ENCODE results near the gene RXRB. TPM values are rescaled to one million over a fixed set of nuclear protein-coding genes. Genes with fewer than 3 reads are reported as not detected.

RXRB gene
- total and polyA plus RNA-seq, 2 of the 13 experiments (the other 11 are each of a cell fraction or from before 2014, with no cell fraction given): 26.7 to 55.7 TPM

DNA sequence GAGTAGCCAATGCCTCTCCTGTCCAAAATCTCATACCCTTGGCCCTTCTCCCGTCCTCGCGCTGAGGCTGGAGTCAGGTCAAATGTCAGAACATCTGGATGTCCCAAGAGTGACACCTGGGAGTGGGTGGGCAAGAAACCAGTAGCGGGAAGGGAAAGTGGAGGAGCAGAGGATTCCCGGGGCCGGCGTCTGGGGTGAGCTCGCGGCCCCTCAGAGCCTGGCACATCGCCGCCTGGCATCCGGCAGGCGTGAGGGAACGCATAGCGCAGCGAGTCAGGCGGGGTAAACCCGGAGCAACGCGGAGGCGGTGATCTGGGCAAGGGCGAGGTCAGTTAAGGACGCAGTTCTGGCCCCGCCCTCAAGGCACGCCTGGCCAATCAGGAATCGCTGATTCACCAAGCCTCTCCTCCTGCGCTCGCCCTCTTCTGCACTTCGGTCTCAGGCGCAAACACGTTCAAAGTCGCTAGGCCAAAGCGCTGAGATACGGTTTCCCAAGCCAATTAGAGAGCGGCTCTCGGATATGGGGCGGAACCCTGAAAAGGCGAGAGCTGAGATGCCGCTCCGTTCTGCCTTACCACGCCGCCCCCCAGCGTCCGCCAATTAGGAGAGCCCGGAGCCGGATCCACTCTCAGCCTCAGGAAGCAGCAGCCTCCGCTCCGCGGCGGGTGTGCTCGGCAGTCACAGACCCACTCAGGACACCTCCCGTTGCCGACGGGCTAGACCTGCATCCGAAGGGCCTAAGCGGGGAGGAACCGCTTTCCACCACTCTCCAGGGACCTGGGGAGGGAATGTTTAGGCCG is 48.7 kb upstream of the RXRB start (continued):
- TF ChIP-seq, protein P1, sequence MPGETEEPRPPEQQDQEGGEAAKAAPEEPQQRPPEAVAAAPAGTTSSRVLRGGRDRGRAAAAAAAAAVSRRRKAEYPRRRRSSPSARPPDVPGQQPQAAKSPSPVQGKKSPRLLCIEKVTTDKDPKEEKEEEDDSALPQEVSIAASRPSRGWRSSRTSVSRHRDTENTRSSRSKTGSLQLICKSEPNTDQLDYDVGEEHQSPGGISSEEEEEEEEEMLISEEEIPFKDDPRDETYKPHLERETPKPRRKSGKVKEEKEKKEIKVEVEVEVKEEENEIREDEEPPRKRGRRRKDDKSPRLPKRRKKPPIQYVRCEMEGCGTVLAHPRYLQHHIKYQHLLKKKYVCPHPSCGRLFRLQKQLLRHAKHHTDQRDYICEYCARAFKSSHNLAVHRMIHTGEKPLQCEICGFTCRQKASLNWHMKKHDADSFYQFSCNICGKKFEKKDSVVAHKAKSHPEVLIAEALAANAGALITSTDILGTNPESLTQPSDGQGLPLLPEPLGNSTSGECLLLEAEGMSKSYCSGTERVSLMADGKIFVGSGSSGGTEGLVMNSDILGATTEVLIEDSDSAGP (CRISPR knock-in tag; IDR thresholded peaks at IDR 0.05; ENCODE audit: borderline replicate concordance): peak; percentile 74
- TF ChIP-seq TBP (CRISPR knock-in tag; IDR thresholded peaks at IDR 0.05) (no peak; the same call in 1 of the 2 replicates), SAFB2 (CRISPR knock-in tag; IDR thresholded peaks at IDR 0.05; ENCODE audit: borderline replicate concordance, low read depth) (no peak; the same call in 1 of the 2 replicates), ZNF749 (CRISPR knock-in tag; IDR thresholded peaks at IDR 0.05; ENCODE audit: borderline replicate concordance) (0 out of 2 replicates have a peak, but pooled peaks have one; percentile 47), SP1 (IDR thresholded peaks at IDR 0.05) (no peak), SP1 (CRISPR knock-in tag; IDR thresholded peaks at IDR 0.05) (peak; percentile 93), PTBP1 (IDR thresholded peaks at IDR 0.05; ENCODE audit: low read depth, low read length, poor library complexity, severe bottlenecking) (peak; percentile 57), TP53 (CRISPR knock-in tag; conservative IDR thresholded peaks at IDR 0.05) (0 out of 2 replicates have a peak, but pooled peaks have one; percentile 64), FOXK2 (IDR thresholded peaks at IDR 0.05) (no peak), THAP11 (CRISPR knock-in tag; IDR thresholded peaks at IDR 0.05) (peak; percentile 76), EP300 (IDR thresholded peaks at IDR 0.05; ENCODE audit: low read depth in 2 of 2, low read length in 2 of 2) (no peak), EP300 (CRISPR knock-in tag; IDR thresholded peaks at IDR 0.05; ENCODE audit: borderline replicate concordance) (no peak)
- TF ChIP-seq, protein P2, sequence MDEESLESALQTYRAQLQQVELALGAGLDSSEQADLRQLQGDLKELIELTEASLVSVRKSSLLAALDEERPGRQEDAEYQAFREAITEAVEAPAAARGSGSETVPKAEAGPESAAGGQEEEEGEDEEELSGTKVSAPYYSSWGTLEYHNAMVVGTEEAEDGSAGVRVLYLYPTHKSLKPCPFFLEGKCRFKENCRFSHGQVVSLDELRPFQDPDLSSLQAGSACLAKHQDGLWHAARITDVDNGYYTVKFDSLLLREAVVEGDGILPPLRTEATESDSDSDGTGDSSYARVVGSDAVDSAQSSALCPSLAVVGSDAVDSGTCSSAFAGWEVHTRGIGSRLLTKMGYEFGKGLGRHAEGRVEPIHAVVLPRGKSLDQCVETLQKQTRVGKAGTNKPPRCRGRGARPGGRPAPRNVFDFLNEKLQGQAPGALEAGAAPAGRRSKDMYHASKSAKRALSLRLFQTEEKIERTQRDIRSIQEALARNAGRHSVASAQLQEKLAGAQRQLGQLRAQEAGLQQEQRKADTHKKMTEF (CRISPR knock-in tag; IDR thresholded peaks at IDR 0.05): peak; percentile 69
- TF ChIP-seq, protein P3, sequence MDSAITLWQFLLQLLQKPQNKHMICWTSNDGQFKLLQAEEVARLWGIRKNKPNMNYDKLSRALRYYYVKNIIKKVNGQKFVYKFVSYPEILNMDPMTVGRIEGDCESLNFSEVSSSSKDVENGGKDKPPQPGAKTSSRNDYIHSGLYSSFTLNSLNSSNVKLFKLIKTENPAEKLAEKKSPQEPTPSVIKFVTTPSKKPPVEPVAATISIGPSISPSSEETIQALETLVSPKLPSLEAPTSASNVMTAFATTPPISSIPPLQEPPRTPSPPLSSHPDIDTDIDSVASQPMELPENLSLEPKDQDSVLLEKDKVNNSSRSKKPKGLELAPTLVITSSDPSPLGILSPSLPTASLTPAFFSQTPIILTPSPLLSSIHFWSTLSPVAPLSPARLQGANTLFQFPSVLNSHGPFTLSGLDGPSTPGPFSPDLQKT (CRISPR knock-in tag; IDR thresholded peaks at IDR 0.05; ENCODE audit: borderline replicate concordance): no peak
- TF ChIP-seq, protein P4, sequence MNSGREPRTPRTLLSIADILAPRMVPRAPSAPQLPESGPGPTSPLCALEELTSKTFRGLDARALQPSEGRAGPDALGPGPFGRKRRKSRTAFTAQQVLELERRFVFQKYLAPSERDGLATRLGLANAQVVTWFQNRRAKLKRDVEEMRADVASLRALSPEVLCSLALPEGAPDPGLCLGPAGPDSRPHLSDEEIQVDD (CRISPR knock-in tag; IDR thresholded peaks at IDR 0.05; ENCODE audit: borderline replicate concordance): peak; percentile 30; the same call in 1 of the 2 replicates
